Panc1 (cell line): Measurements from ENCODE around the gene GRIK3.

ENCODE experiments used
- POLR2AphosphoS5 ChIP-seq: IDR thresholded peaks from 2 replicates; pipeline ENCODE4 v1.6.1; 2012; ENCODE audit warnings: mild to moderate bottlenecking, low read depth, low read length, moderate library complexity
- TCF7L2 ChIP-seq: IDR thresholded peaks from 2 replicates; pipeline ENCODE4 v1.6.1; 2011; ENCODE audit warnings: mild to moderate bottlenecking, low read depth, low read length, inconsistent platforms
- TF ChIP-seq, protein P1 (sequence below): fragments of 450-650 bp; IDR thresholded peaks from 2 replicates; pipeline ENCODE4 v1.5.1; 2017; ENCODE audit warnings: mild to moderate bottlenecking
- TF ChIP-seq, protein P2 (sequence below), 2 experiments: IDR thresholded peaks; 2 replicates each; pipeline ENCODE4 v1.6.1; 2011 to 2012; ENCODE audit warnings: low read depth in 2 of 2, control low read depth in 1 of 2, low read length in 1 of 2, mild to moderate bottlenecking in 1 of 2, moderate library complexity in 1 of 2; ENCODE audit not compliant: insufficient read depth in 1 of 2

DNA sequence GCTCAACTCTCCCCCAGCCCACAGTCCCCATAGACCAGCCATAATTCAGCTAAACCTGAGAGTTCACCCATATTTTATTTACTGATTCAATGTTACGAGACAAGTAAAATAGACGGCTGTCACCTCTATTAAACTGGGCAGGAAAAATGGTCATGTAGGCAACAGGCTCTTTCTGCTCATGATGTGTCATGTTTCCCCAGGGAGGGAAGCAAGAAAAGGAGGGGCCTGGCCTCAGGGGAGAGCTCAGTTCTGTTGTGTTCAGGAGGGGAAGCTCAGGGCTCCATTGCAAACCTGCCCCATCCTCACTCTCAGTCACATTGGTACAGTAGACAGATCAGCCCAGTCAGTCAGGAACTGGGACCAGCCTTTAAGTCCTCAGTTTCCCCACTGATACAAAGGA lies 12.8 kb downstream of the GRIK3 start:
- TF ChIP-seq, protein P1, sequence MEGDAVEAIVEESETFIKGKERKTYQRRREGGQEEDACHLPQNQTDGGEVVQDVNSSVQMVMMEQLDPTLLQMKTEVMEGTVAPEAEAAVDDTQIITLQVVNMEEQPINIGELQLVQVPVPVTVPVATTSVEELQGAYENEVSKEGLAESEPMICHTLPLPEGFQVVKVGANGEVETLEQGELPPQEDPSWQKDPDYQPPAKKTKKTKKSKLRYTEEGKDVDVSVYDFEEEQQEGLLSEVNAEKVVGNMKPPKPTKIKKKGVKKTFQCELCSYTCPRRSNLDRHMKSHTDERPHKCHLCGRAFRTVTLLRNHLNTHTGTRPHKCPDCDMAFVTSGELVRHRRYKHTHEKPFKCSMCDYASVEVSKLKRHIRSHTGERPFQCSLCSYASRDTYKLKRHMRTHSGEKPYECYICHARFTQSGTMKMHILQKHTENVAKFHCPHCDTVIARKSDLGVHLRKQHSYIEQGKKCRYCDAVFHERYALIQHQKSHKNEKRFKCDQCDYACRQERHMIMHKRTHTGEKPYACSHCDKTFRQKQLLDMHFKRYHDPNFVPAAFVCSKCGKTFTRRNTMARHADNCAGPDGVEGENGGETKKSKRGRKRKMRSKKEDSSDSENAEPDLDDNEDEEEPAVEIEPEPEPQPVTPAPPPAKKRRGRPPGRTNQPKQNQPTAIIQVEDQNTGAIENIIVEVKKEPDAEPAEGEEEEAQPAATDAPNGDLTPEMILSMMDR = no peak
- TF ChIP-seq, protein P2, sequence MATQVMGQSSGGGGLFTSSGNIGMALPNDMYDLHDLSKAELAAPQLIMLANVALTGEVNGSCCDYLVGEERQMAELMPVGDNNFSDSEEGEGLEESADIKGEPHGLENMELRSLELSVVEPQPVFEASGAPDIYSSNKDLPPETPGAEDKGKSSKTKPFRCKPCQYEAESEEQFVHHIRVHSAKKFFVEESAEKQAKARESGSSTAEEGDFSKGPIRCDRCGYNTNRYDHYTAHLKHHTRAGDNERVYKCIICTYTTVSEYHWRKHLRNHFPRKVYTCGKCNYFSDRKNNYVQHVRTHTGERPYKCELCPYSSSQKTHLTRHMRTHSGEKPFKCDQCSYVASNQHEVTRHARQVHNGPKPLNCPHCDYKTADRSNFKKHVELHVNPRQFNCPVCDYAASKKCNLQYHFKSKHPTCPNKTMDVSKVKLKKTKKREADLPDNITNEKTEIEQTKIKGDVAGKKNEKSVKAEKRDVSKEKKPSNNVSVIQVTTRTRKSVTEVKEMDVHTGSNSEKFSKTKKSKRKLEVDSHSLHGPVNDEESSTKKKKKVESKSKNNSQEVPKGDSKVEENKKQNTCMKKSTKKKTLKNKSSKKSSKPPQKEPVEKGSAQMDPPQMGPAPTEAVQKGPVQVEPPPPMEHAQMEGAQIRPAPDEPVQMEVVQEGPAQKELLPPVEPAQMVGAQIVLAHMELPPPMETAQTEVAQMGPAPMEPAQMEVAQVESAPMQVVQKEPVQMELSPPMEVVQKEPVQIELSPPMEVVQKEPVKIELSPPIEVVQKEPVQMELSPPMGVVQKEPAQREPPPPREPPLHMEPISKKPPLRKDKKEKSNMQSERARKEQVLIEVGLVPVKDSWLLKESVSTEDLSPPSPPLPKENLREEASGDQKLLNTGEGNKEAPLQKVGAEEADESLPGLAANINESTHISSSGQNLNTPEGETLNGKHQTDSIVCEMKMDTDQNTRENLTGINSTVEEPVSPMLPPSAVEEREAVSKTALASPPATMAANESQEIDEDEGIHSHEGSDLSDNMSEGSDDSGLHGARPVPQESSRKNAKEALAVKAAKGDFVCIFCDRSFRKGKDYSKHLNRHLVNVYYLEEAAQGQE (IDR thresholded peaks at IDR 0.05; ENCODE audit: insufficient read depth in 1 of 2, low read depth in 2 of 2, low read length in 1 of 2) = no peak
- TF ChIP-seq TCF7L2 (no peak), POLR2AphosphoS5 (no peak)
